Astrocyte of the hippocampus (primary cell): ENCODE results near the gene CLCNKA.

Source experiments
- DNase-seq: peaks from one replicate; pipeline ENCODE4 v3.0.0; 2011; ENCODE audit warnings: low read depth, low spot score

Gene CLCNKA

GRCh38 chr1:16063226-16063829 lies 41.5 kb downstream of the CLCNKA start:
- no peak for DNase-seq

GRCh38 chr1:16063921-16064320 lies 42.1 kb downstream of the CLCNKA start:
- no peak for DNase-seq

DNA sequence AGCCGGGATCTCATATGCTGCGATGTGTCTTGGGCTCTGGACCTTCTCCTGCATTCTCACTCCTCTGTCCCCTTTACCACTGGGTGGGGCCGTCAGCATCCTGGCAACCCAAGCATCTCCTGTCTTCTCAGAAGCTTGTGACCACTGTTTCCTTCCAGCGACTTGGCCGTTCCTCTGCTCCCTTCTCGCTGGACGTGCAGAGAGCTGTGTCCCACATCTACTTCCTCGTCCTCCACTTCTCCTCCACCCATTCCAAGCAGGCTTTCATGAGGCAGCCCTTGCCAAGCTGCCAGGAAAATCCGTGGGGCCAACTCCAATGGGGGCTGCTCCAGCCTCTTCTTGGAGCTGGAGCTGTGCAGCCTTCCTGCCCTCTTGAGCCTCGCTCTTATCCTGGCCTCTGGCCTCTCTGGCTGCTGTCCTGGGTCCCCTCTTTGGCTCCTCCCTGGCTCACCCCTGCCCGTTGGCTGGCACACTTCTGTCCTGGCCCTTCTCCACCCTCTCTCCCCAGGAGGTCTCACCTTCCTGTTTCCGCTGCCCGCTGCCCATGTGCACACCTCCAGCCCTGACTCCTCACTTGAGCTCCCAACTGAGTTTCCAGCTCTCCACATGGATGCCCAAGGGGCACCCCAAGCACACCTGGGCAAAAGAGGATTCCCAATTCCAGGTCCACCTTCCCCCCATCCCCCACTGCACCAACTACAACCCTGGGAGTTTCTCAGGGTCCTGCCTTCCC lies 42.9 kb downstream of the CLCNKA start:
- no peak for DNase-seq

GRCh38 chr1:16065269-16065576 lies 43.4 kb downstream of the CLCNKA start:
- DNase-seq: no peak

DNA sequence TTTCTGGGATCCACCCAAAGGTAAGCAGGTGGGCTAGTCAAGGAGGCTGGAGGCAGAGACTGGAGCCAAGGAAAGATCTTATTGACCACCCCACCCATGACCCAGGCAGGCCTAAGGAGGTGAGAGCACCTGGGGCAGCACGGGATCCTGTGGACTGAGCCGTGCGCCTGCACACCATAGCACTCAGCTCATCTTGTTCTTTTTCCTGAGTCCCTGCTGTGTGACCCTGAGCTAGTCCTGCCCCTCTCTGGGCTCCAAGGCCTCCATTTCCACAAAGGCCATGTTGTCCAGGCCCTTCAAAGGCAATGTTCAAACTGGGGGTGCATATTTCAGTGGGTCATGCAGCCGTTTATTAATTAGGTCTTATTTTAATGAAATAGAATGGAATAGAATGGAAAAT lies 44.4 kb downstream of the CLCNKA start:
- DNase-seq: no peak

- peak; percentile 52 for DNase-seq
Measured at GRCh38 chr1:16067127-16067768, 45.4 kb downstream of the CLCNKA start.

- DNase-seq: no peak
Measured at GRCh38 chr1:16067933-16068332, 46.1 kb downstream of the CLCNKA start.

DNA sequence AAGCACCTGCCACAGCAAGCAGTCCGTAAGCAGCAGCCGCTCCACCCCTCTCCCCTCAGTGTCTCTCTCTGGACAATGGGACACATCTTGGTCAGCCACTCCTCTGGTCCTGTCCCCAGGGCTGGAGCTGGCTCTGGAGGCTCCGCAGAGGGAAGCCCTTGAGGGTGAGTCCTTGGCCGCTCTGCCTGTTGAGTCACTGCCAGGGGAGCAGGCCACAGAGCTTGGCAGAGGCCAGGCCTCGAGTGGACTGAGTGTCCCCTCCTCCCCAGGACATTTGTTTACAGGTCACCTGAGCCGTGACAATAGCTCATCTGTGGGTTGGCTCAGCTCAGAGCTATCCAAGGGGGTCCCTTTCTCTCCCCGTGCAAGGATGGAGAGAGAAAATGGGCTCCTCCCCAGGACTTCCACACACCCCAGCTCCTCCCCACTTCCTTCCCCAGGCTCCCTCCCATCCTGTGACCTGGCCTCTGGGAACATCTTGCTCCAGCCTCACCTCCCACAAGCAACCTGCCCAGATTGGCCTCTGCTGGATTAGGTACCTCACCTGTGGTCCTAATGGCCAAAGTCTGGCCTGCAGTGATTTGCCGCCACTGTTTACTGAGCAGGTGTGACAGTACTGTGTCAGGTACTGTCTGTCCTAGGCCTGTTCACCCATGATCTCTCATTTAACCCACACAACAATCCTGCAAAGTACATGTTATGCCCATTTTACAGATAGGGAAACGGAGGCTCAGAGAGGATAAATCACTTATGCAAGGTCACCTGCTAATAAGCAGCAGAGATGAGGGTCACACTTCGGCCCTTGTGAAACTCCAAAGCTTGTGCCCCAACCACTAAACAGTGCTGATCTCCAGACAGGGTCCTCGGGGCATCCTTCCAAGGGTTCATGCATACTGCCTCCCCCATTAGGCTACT lies 46.8 kb downstream of the CLCNKA start:
- DNase-seq: peak; percentile 72

GRCh38 chr1:16070640-16071355 lies 49.0 kb downstream of the CLCNKA start:
- no peak for DNase-seq

DNA sequence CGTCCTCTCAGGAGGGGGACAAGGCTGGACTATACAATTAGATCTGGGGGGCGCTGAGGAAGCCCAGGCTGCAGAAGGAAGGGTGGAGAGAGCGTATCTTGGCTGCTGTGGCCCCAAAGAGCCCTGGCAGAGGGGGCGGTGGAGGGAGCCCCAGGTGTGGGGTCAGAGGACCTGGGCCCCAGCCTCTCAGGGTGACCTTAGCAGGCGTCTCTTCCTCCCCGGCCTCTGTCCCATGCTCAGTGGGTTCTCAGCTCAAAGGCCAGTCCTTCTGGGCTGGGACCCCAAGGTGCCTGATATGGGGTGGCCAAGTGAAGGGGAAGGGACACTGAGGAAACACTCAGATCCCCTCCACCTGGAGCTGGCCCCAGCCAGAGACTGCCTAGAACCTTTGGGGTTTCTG lies 49.8 kb downstream of the CLCNKA start:
- DNase-seq: no peak

GRCh38 chr1:16072095-16072494 lies 50.3 kb downstream of the CLCNKA start:
- no peak for DNase-seq

DNA sequence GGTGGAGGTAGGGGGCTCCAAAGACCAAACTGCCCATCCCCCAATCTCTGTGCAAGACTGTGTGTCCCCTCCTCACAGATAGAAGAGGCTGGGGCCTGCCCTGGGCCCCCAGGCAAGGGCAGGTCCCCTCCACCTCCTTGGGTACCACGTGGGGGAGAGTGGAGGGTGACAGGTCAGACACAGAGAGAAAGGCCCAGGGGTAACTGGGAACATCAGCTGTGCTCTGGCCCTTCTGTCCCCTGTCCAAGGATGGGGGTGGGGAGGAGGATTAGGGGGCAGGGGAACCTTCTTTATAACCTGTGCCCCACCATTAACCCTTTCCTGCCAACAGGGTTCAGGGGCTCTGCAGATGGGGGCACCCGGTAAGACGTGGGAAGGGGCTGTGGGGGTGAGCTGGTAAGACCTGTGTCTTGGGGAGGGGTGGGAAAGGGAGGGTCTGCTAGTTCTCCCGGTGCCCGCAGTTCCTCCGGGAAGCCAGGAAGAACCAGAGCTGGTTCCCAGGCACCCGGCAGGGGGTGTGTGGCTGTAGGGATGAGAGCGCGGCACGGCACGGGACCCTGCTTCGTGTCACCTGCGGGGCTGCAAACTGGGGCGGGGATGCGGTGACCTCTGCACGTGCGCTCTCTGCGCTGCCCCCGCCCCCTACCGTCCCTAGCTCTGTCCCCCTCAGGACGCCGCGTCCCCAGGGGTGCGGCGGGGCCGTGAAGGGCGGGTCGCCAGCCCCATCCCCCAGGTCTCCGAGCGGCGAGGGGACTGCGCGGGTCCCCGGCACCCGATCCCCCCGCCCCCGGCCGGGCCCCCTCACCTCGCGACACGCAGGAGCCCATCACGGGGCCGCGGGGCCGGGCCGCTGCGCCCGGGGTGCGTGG lies 51.0 kb downstream of the CLCNKA start:
- DNase-seq: peak; percentile 28

DNA sequence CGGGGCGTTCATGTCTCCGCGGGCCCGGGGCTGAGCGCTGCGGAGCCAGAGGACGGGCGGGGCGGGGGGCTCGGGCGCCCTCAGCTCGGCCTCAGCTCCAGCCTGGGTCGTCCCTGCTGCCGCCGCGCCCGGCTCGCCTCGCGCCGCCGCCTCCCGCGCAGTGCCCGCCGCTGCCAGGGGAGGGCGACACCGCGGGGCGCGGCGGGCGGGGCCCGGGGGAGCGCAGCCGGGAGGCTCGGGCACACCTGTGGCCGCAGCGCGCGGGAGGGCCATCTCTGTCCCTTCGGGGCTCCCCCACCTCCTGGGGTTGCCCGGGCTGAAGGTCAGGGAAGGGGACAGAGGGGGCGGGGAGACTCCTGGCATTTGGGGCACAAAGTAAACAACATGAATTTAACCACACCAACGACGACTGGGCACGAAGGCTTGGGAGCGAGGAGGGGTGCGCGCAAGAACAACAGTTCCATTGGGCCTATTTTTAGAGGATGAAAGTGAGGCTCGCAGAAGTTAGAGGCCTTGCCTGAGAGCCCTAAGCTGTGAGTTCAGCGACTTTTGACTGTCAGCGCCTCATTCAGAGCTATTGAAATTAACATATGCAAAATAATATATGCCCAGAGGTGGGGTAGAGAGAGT lies 51.8 kb downstream of the CLCNKA start, which contains the start of gene FAM131C:
Gene FAM131C, minus strand, starts transcription at position 162 of the 630 bp plus-strand sequence. CDS start 209 bp downstream, outside the sequence.
- DNase-seq: peak; percentile 67

DNA sequence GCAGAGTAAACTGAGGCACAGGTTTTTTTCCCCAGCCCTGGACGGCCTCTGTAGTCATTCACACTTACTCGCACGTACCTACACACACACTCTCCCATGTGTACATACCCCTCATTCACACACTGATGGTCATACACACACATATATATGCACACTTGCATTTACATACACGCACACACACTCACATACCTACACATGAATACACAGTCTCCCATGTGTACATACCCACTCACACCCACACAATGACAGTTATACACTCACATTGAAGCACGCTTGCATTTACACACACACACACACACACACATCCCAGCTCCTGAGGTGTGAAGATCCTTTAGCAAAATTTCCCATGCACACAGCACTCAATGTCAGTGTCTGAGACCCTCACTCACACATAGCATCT lies 52.4 kb downstream of the CLCNKA start:
- DNase-seq: no peak

DNA sequence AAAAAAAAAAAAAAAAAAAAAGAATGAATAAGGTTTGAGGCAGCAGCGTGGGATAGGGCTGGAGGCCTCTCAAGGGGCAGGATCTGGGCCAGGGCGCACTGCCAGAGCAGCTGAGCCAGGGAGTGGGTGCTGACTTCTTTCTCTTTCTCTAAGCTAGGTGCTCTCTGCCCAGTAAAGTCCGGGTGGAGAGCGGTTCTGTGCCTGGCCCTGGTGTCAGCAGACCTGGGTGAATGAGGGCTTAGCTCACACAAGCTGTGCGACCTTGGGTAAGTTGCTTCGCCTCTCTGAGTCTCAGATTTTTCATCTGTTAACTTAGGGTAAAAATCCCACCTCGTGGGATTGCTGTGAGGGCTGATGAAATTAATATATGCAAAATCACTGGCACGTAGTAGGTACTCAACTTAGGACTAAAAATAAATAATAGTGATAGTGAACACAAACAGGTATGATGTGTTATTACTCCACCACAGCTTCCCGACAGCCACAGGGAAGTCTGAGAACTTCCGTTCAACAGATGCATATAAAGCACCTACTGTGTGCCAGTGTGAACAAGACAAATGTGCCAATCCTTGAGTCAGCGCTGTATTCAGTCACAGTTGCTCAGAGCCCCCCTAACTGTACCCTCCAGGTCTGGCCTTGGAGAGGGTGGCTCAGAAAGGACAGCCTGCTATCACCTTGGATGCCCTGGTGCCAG lies 53.6 kb downstream of the CLCNKA start:
- peak; percentile 78 for DNase-seq

DNA sequence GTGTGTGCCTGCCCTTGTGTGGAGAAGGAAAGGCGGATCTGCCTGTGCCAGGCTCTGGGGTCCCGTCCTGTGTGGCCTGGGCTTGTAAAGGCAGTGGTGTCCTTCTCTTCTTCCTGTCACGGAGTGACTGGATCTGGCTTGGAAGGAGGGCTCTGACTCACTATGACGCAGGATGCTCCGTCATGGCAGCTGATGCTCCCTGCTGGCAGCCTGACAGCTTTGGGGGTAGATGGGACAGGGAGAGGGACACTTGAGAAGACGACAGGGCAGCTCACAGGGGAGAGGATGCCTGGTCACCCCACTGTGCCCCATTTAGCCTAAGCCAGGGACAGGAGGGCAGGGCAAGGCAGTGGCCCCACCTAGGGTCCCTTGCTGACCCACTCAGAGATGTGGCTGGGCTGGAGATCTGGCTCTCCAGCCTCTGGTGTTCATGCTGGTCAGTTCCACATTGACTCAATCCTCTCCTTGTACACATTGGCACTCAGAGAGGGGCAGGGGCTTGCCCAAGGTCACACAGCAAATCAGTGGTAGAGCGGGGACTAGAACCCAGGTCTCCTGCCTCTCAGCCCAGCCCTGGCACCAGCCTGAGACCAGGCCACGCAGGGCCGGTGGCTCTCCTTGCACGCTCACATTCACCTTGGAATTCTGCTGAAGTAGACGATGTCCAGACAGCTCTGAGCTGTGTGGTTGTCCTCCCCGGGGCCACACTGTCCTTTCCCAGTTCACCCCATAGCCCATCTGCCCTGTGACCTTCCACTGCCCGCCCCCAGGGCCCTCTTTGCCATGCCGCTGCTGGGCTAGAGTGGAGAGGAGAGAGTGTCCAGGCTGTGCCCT lies 54.4 kb downstream of the CLCNKA start:
- DNase-seq: peak; percentile 89

- DNase-seq: peak; percentile 67
Measured at GRCh38 chr1:16076865-16077238, 55.0 kb downstream of the CLCNKA start.
